OCI-LY7 (cell line): Measurements from ENCODE around the gene RELB. TPM values are rescaled to one million over a fixed set of nuclear protein-coding genes. Genes with fewer than 3 reads are reported as not detected.
"Not testable (repeated sequence)": the region's sequence is repeated elsewhere in the genome, so short reads cannot be mapped to it uniquely, and the experiment has no call there.

Experiments used
- BruUV-seq: library from RNA; stranded (reverse); fragments of 400-500 nt; replicated peaks from 2 replicates; lab custom pipeline; 2021; lab: Mats Ljungman, UMichigan
- CTCF ChIA-PET: fragments of 300-600 bp; sonication (Branson Sonifier 250); formaldehyde crosslinking; loops from one replicate; lab custom pipeline; 2022; ENCODE audit warnings: antibody characterized with exemption; ENCODE audit not compliant: unreplicated experiment; lab: Charles Lee
- POLR2A ChIA-PET: fragments of 300-600 bp; sonication (Branson Sonifier 250); formaldehyde crosslinking; loops from one replicate; lab custom pipeline; 2022; ENCODE audit warnings: antibody characterized with exemption; lab: Charles Lee
- DNase-seq: peaks from one replicate; pipeline ENCODE4 v3.0.0-alpha.2; 2015; ENCODE audit warnings: low spot score
- H2AFZ ChIP-seq: fragments of 200-600 bp; sonication (generic), shearing (Covaris generic); 2 replicates; pipeline ENCODE4 v1.6.1; 2014; ENCODE audit warnings: mild to moderate bottlenecking, antibody characterized with exemption, low read length, moderate library complexity
- H3K27ac ChIP-seq: fragments of 200-600 bp; sonication (generic); 2 replicates; pipeline ENCODE4 v1.5.1; 2014; ENCODE audit warnings: mixed run types, low read depth, mild to moderate bottlenecking, moderate library complexity, low read length, inconsistent platforms; ENCODE audit not compliant: poor library complexity, severe bottlenecking
- H3K36me3 ChIP-seq: fragments of 200-600 bp; sonication (generic); 2 replicates; pipeline ENCODE4 v1.6.1; 2014; ENCODE audit warnings: mild to moderate bottlenecking, antibody characterized with exemption, low read length, moderate library complexity, mixed read lengths; ENCODE audit not compliant: insufficient read depth
- H3K4me1 ChIP-seq: fragments of 200-600 bp; sonication (generic); 2 replicates; pipeline ENCODE4 v1.5.1; 2014; ENCODE audit warnings: mild to moderate bottlenecking, low read length; ENCODE audit not compliant: insufficient read depth, poor library complexity, severe bottlenecking
- H3K4me2 ChIP-seq: fragments of 200-600 bp; sonication (generic); 2 replicates; pipeline ENCODE4 v1.6.1; 2014; ENCODE audit warnings: mild to moderate bottlenecking, low read length
- H3K4me3 ChIP-seq: fragments of 200-600 bp; sonication (generic); 2 replicates; pipeline ENCODE4 v1.5.1; 2014; ENCODE audit warnings: mild to moderate bottlenecking, low read depth, low read length; ENCODE audit not compliant: poor library complexity, severe bottlenecking
- H3K79me2 ChIP-seq: fragments of 200-600 bp; sonication (generic); 2 replicates; pipeline ENCODE4 v1.6.1; 2016; ENCODE audit warnings: low read depth, mild to moderate bottlenecking, low read length, moderate library complexity, mixed read lengths; ENCODE audit not compliant: insufficient read depth
- H3K9me2 ChIP-seq: fragments of 200-600 bp; sonication (generic); 2 replicates; pipeline ENCODE4 v1.6.1; 2016; ENCODE audit warnings: mild to moderate bottlenecking, low read length, mixed read lengths; ENCODE audit not compliant: insufficient read depth
- H3K9me3 ChIP-seq: fragments of 200-600 bp; sonication (generic); 2 replicates; pipeline ENCODE4 v1.6.1; 2014; ENCODE audit warnings: mild to moderate bottlenecking, mixed run types, low read length, mixed read lengths
- H4K20me1 ChIP-seq: fragments of 200-600 bp; sonication (generic); 2 replicates; pipeline ENCODE4 v1.6.1; 2014; ENCODE audit warnings: mild to moderate bottlenecking, antibody characterized with exemption, low read length, moderate library complexity, mixed read lengths; ENCODE audit not compliant: insufficient read depth
- CTCF ChIP-seq: fragments of 200-600 bp; sonication (generic); conservative IDR thresholded peaks from 2 replicates; pipeline ENCODE4 v1.5.1; 2014; ENCODE audit warnings: mild to moderate bottlenecking, antibody characterized with exemption, low read length, moderate library complexity, mixed read lengths
- EZH2phosphoT487 ChIP-seq: fragments of 200-600 bp; sonication (generic); IDR thresholded peaks from 2 replicates; pipeline ENCODE4 v1.6.1; 2018; ENCODE audit warnings: low read depth, borderline replicate concordance, mild to moderate bottlenecking, mixed run types, antibody characterized with exemption, low read length, moderate library complexity, mixed read lengths
- intact Hi-C: fragments of 100-400 bp; cut with micrococcal nuclease; formaldehyde crosslinking; loops from one replicate; pipeline ENCODE4 v1.10.0; 2022; ENCODE audit not compliant: unreplicated experiment
- total RNA-seq, 2 experiments: library from RNA; depleted of rRNA in 1 of 2; stranded (reverse); fragments of >200 nt in 1 of 2; shearing (Covaris generic) in 1 of 2; gene quantifications; 2 replicates each; pipeline ENCODE4 v1.2.3, GENCODE V29; 2014 to 2022

Gene RELB
- total RNA-seq, 2 experiments from 2014 or later: 36.9 to 51.1 TPM

- BruUV-seq: no TSS peak
- no peaks in the 10 kb centered on the region for H3K9me2 ChIP-seq
These were observed 31.8 kb upstream of the RELB start for GRCh38 chr19:44969437-44969836.

GRCh38 chr19:44971451-44971850 lies 29.8 kb upstream of the RELB start:
- DNase-seq, H3K4me3 ChIP-seq, H3K27ac ChIP-seq, H4K20me1 ChIP-seq, intact Hi-C loops, H3K79me2 ChIP-seq, H3K9me2 ChIP-seq, H2AFZ ChIP-seq, H3K4me1 ChIP-seq, BruUV-seq, H3K4me2 ChIP-seq, H3K9me3 ChIP-seq: not testable (repeated sequence)
- peaks cover 80% of the 10 kb centered on the region for H3K36me3 ChIP-seq
- ChIA-PET POLR2A (interaction anchor here (0.9 kb wide), 1 partner anchor 15 kb away, joined by 5 read pairs; no protein-coding TSS in a partner anchor), CTCF (interaction anchor here (0.7 kb wide), 1 partner anchor 14 kb away, joined by 3 read pairs; no protein-coding TSS in a partner anchor)

More at GRCh38 chr19:44969437-44969836, 31.8 kb upstream of the RELB start:
- ChIA-PET POLR2A (no interaction called here), CTCF (no interaction called here)
- Histone ChIP-seq H3K4me3 (no peak overlapping the region), H3K79me2 (peaks cover 10% of the 10 kb centered on the region; the same call in 1 of the 2 replicates), H4K20me1 (no peaks in the 10 kb centered on the region), H3K9me3 (no peaks in the 10 kb centered on the region), H3K4me1 (no peaks in the 10 kb centered on the region), H2AFZ (no peak overlapping the region), H3K27ac (no peak overlapping the region), H3K36me3 (peaks cover 78% of the 10 kb centered on the region), H3K4me2 (no peak overlapping the region)
- intact Hi-C loops: no loop called here
- no peak for DNase-seq
- TF ChIP-seq EZH2phosphoT487 (no peak), CTCF (no peak)

- Histone ChIP-seq H3K4me2 (no peak overlapping the region), H2AFZ (no peak overlapping the region), H3K4me3 (no peak overlapping the region), H3K36me3 (peaks cover 82% of the 10 kb centered on the region), H4K20me1 (no peaks in the 10 kb centered on the region), H3K4me1 (no peaks in the 10 kb centered on the region), H3K9me3 (no peaks in the 10 kb centered on the region), H3K27ac (no peak overlapping the region), H3K9me2 (no peaks in the 10 kb centered on the region), H3K79me2 (peaks cover 6% of the 10 kb centered on the region; the same call in 1 of the 2 replicates)
- no peak for TF ChIP-seq EZH2phosphoT487
- no peak for TF ChIP-seq CTCF
- BruUV-seq: no TSS peak
- intact Hi-C loops: no loop called here
- DNase-seq: no peak
- ChIA-PET CTCF (no interaction called here), POLR2A (no interaction called here)
These were observed 28.5 kb upstream of the RELB start for GRCh38 chr19:44972802-44973201.
